NCI-H2196 (cell line): ENCODE measurements around the gene GRB2.
A peak's percentile ranks its signal among the peaks of the same experiment; 100 is the strongest.
"Not testable (repeated sequence)": the region's sequence is repeated elsewhere in the genome, so short reads cannot be mapped to it uniquely, and the experiment has no call there.

Experiments used
- DNase-seq: peaks from one replicate; lab custom pipeline; 2025; ENCODE audit not compliant: unreplicated experiment; lab: John Stamatoyannopoulos, UW

GRB2 gene

DNA sequence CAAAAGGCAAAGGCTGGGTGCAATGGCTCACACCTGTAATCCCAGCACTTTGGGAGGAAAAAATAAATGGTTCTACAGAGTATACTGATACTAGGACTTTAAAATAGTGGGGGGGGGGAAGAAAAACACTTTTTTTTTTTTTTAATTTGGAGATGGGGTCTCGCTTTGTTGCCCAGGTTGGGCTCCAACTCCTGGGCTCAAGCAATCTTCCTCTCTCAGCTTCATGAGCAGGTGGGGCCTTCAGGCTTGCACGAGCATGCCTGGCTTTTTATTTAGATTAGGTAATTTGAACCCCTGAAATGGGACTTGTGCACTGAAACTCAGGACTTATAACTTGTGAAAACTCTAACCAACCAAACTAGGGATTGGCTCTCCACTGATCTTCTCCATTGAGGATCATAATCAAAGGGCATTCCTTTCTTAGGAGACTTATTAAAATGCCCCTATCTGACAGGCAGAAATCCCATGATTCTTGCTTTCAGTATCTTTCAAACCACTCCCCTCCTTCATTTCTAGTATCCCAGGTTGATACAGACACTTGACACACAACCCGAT is 16.9 kb downstream of the GRB2 start:
- no peak for DNase-seq

- DNase-seq = no peak
Measured at GRCh38 chr17:75387771-75388170, 17.7 kb downstream of the GRB2 start.

GRCh38 chr17:75386430-75386829 is 19.0 kb downstream of the GRB2 start:
- no peak for DNase-seq

GRCh38 chr17:75384751-75385150 is 20.7 kb downstream of the GRB2 start:
- no peak for DNase-seq

GRCh38 chr17:75383842-75384195 is 21.7 kb downstream of the GRB2 start:
- no peak for DNase-seq

DNA sequence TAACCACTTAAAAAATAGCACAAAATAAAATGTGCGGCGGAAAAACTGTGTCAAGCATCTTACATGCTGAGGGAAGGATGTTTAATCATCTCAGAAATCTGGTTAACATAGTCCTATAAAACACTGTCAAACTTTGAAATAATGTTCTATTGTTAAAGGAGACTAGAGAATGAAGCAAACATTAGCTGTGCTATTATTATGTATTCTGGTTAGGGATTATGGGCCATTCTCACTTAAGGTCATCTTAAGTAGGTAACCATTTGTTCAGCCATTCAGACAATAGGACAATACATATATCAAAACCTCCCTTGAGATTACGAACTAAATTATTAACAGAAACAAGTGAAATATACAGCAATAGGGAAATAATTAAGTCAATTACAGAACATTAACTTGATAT is 24.7 kb downstream of the GRB2 start:
- no peak for DNase-seq

DNA sequence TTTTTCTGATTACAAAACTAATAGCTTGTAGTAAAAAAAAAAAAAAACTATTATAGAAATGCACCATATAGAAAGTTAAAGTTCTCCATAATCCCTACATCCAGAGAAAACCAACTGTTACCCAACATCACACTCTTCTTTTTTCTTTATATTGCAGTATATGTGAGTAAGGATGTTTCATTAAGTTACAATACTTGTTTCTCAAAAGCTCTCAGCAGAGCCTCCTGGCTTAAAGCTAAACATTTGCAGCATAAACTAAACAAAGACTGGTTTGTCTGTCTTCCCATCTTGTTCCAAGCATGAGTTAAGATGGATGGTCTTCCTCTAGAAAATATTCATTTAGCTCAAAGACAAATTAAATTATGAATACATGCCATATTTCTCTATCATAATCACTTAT is 25.2 kb downstream of the GRB2 start:
- DNase-seq = no peak

DNA sequence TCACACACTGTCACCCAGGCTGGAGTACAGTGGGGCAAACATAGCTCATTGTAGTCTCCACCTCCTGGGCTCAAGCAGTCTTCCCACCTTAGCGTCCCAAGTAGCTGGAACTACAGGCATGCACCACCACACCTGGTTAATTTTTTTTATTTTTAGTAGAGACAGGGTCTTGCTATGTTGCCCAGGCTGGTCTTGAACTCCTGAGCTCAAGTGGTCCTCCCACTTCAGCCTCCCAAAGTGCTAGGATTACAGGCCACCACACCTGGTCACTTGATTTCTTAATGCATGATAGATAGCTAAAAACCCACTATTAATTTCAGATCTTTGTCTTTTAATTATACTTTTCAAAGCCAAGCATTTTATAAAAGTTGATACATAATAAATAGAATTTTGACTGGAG is 26.1 kb downstream of the GRB2 start:
- DNase-seq = not testable (repeated sequence)

GRCh38 chr17:75373280-75373679 is 32.2 kb downstream of the GRB2 start:
- DNase-seq = no peak

DNA sequence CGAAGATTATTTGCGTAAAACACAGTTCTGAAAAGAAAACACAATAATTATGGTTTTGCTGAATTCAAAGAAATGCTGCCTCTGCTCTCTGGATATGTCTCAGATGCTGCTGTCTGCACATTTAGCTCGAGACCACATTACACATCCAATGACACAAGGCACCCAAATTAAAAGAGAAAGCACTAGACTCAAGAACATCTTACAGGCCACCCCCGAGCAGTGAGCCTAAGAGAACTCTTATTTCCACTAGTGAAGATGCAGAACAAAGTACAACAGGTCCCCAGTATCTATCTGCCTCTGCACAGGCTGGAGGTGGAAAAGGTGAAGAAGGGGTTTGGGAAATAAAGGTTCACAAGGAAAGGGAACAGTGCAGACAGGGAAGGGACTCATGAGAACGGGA is 33.5 kb downstream of the GRB2 start:
- no peak for DNase-seq

GRCh38 chr17:75371339-75371738 is 34.1 kb downstream of the GRB2 start:
- no peak for DNase-seq

- DNase-seq = peak; percentile 17
Measured at GRCh38 chr17:75370286-75370915, 35.1 kb downstream of the GRB2 start.

GRCh38 chr17:75367838-75368789 is 37.4 kb downstream of the GRB2 start:
- not testable (repeated sequence) for DNase-seq

DNA sequence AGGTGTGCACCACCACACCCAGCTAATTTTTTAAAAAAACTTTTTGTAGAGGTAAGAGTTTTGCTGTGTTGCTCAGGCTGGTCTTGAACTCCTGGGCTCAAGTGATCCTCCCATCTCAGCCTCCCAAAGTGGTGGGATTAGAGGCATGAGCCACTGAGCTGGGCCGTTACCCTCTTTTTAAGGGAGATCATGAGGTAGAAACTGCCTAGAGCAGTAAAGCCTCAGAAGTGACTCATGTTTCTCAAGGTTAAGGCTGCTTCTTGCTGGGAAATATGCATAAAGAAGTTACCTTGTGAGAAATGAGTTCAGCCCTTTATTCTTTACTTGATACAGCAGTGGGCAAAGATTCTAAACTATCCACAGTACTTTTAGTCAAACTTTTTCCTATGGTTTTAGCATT is 38.2 kb downstream of the GRB2 start:
- no peak for DNase-seq

- DNase-seq = no peak
Measured at GRCh38 chr17:75366432-75366831, 39.0 kb downstream of the GRB2 start.

GRCh38 chr17:75365931-75366275 is 39.6 kb downstream of the GRB2 start:
- no peak for DNase-seq

GRCh38 chr17:75365009-75365930 is 40.2 kb downstream of the GRB2 start:
- no peak for DNase-seq

DNA sequence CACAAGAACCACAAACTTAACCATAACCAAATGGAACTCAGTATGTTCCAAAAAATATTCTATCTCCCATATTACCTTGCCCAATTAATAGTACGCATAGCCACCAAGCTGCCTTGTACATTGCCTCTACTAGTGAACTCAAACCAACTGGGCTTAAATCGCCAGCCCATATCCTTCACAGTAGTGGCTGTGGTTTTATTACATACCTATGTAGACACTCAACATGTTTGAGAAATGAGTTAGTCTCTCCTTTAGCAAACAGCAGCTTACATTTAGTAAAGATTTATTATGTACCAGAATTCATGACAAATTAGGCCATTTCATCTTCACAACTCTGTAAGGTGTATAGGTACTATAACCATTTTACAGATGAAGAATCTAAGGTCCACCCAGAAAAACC is 41.4 kb downstream of the GRB2 start:
- no peak for DNase-seq

DNA sequence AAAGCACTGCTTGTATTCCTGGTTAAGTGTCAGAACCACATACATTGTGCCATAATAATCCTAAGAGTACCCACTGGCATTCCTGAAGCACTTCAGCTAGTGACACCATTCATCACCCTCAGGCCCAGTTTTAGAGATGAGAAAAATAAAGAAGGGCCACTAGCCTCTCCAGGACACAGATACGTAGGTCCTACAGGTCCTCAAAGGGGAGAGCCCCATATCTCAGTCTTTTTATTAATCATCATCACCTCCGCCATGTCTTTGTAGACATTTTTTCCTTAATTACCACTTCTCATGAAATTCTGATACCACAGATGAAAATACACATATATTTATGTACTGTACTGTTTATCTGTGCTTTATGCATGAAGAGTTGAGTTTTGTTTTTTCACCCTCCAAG is 43.5 kb downstream of the GRB2 start:
- no peak for DNase-seq

DNA sequence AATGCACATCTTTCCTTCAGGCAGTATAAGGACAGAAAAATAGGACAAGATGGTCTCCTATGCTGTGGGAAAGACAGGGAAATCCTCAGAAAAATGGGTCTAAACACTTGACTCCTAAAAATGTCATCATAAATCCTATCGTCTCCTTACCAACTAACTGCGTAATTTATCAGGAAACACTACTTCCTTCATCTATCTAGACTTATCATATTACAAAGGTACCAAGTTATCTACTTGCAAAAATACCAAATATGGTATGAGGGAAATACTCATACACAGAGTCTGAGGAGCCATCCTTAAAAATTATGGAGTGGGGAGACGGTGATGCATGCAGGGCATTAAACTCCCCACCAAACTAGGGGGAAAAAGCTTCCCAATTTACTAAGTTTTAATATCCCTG is 44.1 kb downstream of the GRB2 start:
- DNase-seq = no peak

DNA sequence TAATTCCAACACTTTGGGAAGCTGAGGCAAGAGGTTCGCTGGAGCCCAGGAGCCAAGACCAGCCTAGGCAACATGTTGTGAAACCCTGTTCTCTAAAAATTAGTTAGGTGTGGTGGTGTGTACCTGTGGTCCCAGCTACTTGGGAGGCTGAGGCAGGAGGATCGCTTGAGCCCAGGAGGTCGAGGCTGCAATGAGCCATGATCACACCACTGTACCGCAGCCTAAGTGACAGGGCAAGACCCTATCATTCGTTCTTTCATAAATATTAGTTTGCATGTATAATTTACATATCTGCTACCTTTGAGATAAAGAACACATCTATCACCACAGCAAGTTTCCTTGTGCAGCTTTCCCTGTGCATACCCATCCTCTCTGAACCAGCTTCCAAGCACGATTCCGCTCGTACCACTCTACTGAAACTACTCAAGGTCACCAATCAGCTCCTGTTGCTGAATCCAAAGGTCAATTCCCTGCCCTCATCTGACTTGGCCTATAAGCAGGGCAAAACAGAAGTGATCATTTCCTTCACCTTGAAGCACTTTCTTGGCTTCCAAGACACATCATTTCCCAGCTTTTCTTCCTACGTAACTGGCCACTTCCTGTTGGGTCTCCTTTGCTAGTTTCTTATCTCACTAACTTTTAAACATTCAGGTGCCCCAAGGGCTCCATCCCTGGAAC is 49.1 kb downstream of the GRB2 start:
- DNase-seq = no peak
